ENCODE results near the gene UHMK1. TPM values are rescaled to one million over a fixed set of nuclear protein-coding genes. Genes with fewer than 3 reads are reported as not detected.

The UHMK1 gene
- total RNA-seq, 1 donor from 2014 or later = 20.7 TPM

DNA sequence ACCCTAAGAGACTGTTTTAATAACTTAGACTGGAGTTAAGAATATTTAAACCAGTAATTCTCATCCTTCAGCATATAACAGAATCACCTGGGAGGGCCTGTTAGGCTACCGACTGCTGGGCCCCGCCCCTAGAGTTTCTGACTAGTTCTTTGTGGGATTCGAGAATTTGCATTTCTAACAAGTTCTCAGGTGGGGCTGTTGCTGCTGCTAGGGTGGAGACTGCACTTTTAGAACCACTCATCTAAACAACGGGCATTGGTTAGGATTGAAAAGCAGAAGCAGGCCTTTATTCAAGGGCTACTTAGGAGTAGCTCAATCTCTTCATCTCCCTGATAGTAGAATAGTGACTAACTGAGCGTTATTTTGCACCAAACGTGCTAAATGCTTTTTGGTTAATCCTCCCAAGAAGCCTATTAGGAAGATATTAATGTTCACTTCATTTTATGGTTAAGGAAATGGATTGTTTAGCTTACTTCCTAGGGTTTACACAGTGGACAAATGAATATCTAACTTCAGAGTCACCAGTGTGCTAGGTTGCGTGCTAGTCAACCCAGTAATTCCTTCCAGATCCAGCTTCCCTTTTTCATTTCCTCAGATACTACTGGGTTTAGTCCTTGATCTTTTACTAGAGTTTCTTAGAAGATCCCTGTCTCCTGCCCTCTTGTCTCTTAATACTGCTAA, 32.8 kb downstream of the UHMK1 start:
- Histone ChIP-seq H3K4me3 (no peak overlapping the region), H3K4me1 (peaks cover 8% of the 10 kb centered on the region), H3K36me3 (peaks cover 15% of the 10 kb centered on the region), H3K27ac (replicated peaks) (no peak overlapping the region), H3K9me3 (replicated peaks) (no peaks in the 10 kb centered on the region), H3K27me3 (ENCODE audit: low read depth) (no peaks in the 10 kb centered on the region)
- DNase-seq = no peak
- no peak for TF ChIP-seq CTCF (IDR thresholded peaks at IDR 0.05; ENCODE audit: borderline replicate concordance)
- intact Hi-C loops (cut with micrococcal nuclease) = no loop called here

GRCh38 chr1:162530988-162531319, 33.3 kb downstream of the UHMK1 start:
- H3K27me3 ChIP-seq (ENCODE audit: low read depth) = no peaks in the 10 kb centered on the region
- intact Hi-C loops (cut with micrococcal nuclease) = no loop called here
- H3K9me3 ChIP-seq (replicated peaks) = no peaks in the 10 kb centered on the region
- H3K4me3 ChIP-seq = no peak overlapping the region
- H3K36me3 ChIP-seq = peaks cover 10% of the 10 kb centered on the region
- no peak for TF ChIP-seq CTCF (IDR thresholded peaks at IDR 0.05; ENCODE audit: borderline replicate concordance)
- H3K4me1 ChIP-seq = peaks cover 8% of the 10 kb centered on the region
- no peak overlapping the region for H3K27ac ChIP-seq (replicated peaks)
- no peak for DNase-seq

DNA sequence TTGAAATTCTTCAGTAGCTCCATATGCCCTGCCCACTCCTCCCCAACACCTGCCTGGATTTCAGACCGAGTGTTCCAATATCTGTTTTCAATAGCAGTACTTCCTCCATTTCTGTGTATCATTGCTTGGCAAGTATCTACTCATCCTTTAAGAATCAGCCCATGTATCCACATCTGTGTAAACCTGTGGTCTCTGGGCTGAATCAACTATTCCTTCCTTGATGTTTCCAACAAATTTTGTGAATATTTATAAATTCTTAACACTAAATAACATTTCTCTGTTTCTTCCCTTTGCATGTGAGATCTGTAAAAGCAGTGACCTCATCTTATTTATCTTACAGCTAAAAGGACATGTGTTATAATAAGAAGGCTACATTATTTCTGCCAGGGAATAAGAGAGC, 37.9 kb downstream of the UHMK1 start:
- H3K27me3 ChIP-seq (ENCODE audit: low read depth) = no peaks in the 10 kb centered on the region
- DNase-seq = no peak
- no peak overlapping the region for H3K27ac ChIP-seq (replicated peaks)
- H3K9me3 ChIP-seq (replicated peaks) = no peaks in the 10 kb centered on the region
- intact Hi-C loops (cut with micrococcal nuclease) = no loop called here
- no peak for TF ChIP-seq CTCF (IDR thresholded peaks at IDR 0.05; ENCODE audit: borderline replicate concordance)
- no peaks in the 10 kb centered on the region for H3K4me1 ChIP-seq
- H3K4me3 ChIP-seq = no peak overlapping the region
- no peaks in the 10 kb centered on the region for H3K36me3 ChIP-seq

DNA sequence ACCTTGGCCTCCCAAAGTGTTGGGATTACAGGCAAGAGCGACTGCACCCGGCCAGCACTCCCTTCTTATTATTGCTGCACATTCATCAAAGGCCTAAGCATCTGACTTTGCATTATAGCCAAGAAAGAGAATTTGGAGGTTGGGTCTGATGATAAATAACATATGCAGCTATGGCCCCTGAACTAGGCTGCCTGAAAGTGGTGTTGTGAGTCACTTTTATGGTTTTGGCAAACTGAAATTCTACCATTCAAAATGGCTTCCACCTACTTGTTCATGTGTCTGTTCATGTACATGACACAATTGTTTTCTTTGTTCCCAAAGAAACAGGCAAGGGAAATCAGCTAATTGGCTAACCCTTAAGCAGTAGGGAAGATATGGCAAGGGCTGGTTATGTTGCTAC, 38.9 kb downstream of the UHMK1 start:
- Histone ChIP-seq H3K27me3 (ENCODE audit: low read depth) (no peaks in the 10 kb centered on the region), H3K4me1 (peaks cover 3% of the 10 kb centered on the region), H3K9me3 (replicated peaks) (no peaks in the 10 kb centered on the region), H3K27ac (replicated peaks) (no peak overlapping the region), H3K4me3 (no peak overlapping the region), H3K36me3 (no peaks in the 10 kb centered on the region)
- intact Hi-C loops (cut with micrococcal nuclease) = no loop called here
- TF ChIP-seq CTCF (IDR thresholded peaks at IDR 0.05; ENCODE audit: borderline replicate concordance) = no peak
- DNase-seq = no peak

DNA sequence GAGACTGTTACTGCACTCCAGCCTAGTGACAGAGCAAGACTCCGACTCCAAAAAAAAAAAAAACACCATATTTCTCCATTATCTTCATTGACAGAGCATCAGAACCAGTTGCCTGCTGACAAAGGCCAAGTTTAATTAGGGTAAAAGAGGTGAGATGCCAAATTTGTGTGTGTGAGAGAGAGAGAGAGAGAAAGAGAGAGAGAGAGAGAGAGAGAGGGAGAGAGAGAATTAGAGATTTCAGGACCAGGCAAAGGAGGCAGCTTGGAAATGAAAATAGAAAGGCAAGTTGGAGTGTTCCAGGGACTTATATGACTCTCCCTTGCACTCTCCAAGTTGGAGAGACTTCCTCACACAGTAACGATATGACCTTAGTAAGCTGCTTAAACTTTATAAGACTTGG, 39.6 kb downstream of the UHMK1 start:
- Histone ChIP-seq H3K27me3 (ENCODE audit: low read depth) (no peaks in the 10 kb centered on the region), H3K4me3 (no peak overlapping the region), H3K27ac (replicated peaks) (no peak overlapping the region), H3K9me3 (replicated peaks) (no peaks in the 10 kb centered on the region), H3K36me3 (no peaks in the 10 kb centered on the region), H3K4me1 (peaks cover 8% of the 10 kb centered on the region)
- TF ChIP-seq CTCF (IDR thresholded peaks at IDR 0.05; ENCODE audit: borderline replicate concordance) = no peak
- no peak for DNase-seq
- intact Hi-C loops (cut with micrococcal nuclease) = no loop called here

All from left ventricle myocardium inferior (tissue), 1 donor.